HG02852 (cell line): ENCODE data around the gene ZBTB24.

Experiments used
- ATAC-seq: cut with Tn5 transposase; IDR thresholded peaks from one replicate; pipeline ENCODE4 v1.9.1; 2021; ENCODE audit warnings: mild to moderate bottlenecking, moderate library complexity; ENCODE audit not compliant: unreplicated experiment

The ZBTB24 gene

GRCh38 chr6:109429496-109429895 is 53.5 kb downstream of the ZBTB24 start:
- no peak for ATAC-seq

GRCh38 chr6:109428889-109429477 is 54.0 kb downstream of the ZBTB24 start:
- no peak for ATAC-seq

DNA sequence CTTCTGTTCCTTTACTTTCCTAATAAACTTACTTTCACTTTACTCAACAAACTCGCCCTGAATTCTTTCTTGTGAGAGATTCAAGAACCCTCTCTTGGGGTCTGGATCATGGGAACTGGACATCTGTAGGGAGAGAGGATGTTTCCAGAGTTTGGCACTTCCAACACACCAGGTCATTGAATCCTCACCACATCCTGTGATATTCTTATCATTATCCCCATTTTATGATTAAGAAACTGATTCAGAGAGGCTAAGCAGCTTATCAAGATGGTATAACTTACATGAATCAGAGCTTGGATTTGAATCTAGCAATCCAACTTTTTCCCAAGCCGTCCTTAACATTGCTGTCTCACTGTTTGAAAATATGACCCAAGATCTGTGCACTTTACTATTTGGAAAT is 58.1 kb downstream of the ZBTB24 start:
- ATAC-seq, result no peak

- ATAC-seq, result no peak
Observed at GRCh38 chr6:109421184-109421583, 61.8 kb downstream of the ZBTB24 start.

GRCh38 chr6:109420751-109421150 is 62.3 kb downstream of the ZBTB24 start:
- ATAC-seq, result no peak

GRCh38 chr6:109417646-109418045 is 65.4 kb downstream of the ZBTB24 start:
- no peak for ATAC-seq
